Measurements from ENCODE around the gene SDC3. TPM values are rescaled to one million over a fixed set of nuclear protein-coding genes. Genes with fewer than 3 reads are reported as not detected.
"Not testable (repeated sequence)": the region's sequence is repeated elsewhere in the genome, so short reads cannot be mapped to it uniquely, and the experiment has no call there.

Gene SDC3
- total RNA-seq, 1 experiment from 2014 or later = 12.3 TPM

DNA sequence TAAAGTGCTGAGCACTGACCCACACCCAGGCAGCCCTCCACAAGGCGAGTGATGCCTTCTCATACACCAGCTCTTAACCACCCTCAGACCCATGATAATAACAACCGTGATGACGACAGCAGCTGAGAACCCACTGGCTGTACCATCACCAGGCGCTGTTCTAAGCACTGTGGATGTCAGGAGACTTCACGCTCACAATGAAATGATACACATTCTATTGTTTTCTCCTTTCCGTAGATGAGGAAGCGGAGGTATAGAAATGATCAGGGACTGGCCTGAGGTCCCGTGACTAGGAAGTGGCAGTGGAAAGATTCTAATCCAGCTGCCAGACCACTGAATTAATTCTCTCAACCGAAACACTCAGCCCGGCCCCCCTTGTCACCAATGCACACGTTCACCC, 32.6 kb downstream of the SDC3 start:
- 0 out of 2 replicates have a peak, but pooled peaks cover 3% of the 10 kb centered on the region for H3K36me3 ChIP-seq
- H3K27me3 ChIP-seq = no peaks in the 10 kb centered on the region
- no peak for DNase-seq
- no peak overlapping the region for H3K4me3 ChIP-seq
- H3K9me3 ChIP-seq = no peaks in the 10 kb centered on the region

DNA sequence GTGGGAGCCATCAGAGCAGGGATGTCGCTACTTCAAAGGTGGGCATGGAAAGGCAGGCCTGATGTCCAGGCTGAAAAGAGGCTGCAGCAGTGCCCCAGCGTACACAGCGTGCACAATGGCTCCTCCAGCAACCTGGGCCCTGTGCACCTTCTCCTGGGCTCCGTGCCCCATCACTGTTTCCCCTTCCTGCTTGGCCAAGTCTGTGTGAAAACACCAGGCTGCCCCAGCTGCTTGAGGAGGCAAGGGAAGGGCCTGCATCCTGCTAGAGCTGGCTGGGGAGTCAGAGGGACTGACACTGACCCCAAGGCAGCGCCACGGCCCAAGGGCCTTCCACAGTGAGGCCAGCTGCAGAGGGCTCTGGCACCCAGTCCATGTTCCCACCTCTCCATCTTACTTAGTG, 33.4 kb downstream of the SDC3 start:
- 0 out of 2 replicates have a peak, but pooled peaks cover 3% of the 10 kb centered on the region for H3K36me3 ChIP-seq
- no peaks in the 10 kb centered on the region for H3K9me3 ChIP-seq
- DNase-seq = no peak
- H3K27me3 ChIP-seq = no peaks in the 10 kb centered on the region
- H3K4me3 ChIP-seq = no peak overlapping the region

DNA sequence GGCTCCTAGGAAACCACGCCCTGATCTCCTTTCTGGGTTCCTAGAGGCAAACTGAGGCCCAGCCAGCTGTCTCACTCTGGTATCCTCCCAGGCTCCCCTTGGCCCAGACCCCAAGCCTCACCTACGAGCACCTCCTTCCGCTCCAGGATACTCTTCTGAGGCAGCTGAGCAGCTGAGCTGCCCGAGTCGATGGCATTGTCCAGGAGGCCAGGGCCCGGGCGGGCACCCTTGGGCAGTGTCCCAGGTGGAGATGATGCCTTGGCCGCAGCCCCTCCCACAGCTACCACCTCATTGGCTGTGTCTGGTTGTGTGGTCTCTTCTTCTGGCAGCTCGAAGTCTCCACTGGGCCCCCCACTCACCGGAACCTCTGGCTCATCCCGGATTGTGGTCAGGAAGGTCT, 34.4 kb downstream of the SDC3 start:
- Histone ChIP-seq H3K27me3 (no peaks in the 10 kb centered on the region), H3K36me3 (0 out of 2 replicates have a peak, but pooled peaks cover 3% of the 10 kb centered on the region), H3K9me3 (no peaks in the 10 kb centered on the region), H3K4me3 (no peak overlapping the region)
- no peak for DNase-seq

DNA sequence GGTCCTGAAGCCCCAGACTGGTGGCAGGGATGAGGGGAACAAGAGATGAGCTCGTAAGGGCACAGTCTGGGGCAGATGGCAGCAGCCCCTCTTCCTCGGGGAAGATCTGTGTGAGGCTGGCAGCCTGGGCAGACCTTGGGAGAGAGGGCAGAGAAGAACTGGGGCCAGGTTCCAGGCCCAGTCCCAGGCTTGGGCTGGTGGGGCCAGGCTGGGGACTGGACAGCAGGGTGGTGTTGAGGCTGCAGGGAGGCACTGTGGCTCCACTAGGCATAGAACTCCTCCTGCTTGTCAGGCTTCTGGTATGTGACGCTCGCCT, 35.7 kb downstream of the SDC3 start:
- Histone ChIP-seq H3K27me3 (no peaks in the 10 kb centered on the region), H3K4me3 (no peak overlapping the region), H3K36me3 (0 out of 2 replicates have a peak, but pooled peaks cover 3% of the 10 kb centered on the region), H3K9me3 (no peaks in the 10 kb centered on the region)
- DNase-seq = no peak

DNA sequence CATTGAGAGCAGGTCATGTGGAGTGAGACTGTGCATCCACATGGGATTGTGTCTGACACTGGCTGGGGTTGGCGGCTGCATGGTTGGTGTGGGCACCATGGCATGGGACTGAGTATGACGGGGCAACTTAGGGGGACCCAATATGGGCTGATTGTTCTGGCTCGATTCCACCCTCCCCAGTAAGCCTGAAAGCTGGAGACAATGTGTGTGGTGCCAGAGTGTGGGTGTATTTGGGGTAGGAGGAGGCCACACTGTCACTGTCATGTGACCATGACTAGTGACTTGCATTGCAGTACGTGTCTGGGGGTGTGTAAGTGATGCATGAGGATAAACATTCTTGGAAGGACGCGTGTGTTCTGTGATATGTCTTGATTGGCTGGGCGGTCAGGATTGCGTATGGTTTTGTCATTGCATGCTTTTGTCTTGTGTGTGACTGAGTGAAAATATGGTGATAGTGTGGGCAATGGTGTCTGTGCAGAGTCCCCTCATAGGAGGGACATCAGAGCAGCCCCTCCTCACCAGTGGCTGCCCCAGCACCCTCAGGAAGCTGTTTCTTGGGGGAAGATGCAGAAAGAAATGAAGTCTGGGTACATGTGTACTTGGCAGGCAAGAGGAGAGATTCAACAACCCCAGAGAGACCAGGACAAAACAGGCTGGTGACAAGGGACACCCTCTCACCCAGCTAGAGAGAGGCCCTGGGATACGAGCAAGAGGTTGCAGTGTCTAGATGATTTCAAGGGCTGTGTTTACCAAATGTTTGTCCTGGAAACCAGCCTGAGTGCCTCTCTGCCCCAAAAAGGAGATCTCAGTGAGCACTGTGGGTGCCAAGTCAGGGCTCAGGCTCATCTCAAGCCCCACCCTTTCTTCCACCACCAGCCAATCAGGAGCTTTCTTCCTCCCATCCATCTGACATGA, 36.3 kb downstream of the SDC3 start:
- Histone ChIP-seq H3K9me3 (no peaks in the 10 kb centered on the region), H3K36me3 (0 out of 2 replicates have a peak, but pooled peaks cover 3% of the 10 kb centered on the region), H3K27me3 (no peaks in the 10 kb centered on the region), H3K4me3 (no peak overlapping the region)
- DNase-seq = peak; percentile 50

DNA sequence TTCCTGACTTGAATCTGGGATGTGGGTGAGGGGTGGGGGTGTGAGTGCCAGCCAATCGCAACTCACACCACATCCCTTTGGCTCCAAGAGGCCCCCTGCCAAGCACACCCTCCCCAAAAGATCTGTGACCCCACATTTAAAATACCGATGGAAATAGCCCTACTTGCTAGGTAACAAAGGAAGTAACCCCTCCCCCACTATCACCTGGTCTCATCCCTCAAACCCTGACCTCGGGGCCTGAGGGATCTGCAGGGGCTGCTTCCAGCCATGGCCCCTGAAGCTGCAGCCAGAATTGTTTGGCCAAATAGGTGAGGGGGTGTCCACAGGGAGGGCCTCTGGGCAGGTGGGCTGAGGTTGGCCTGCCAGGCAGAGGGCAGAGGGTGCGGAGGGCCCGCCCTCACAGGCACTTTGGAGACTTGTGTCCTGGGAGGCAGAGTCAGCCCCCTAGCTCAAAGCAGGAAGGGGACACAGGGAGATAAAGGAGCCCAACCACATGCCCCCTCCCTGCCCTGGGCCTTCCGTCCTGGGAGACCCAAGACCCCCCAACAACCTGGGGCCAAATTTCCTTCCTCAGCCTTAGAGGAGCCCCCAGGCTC, 37.2 kb downstream of the SDC3 start:
- Histone ChIP-seq H3K4me3 (no peak overlapping the region), H3K27me3 (no peaks in the 10 kb centered on the region), H3K36me3 (0 out of 2 replicates have a peak, but pooled peaks cover 3% of the 10 kb centered on the region), H3K9me3 (no peaks in the 10 kb centered on the region)
- no peak for DNase-seq

DNA sequence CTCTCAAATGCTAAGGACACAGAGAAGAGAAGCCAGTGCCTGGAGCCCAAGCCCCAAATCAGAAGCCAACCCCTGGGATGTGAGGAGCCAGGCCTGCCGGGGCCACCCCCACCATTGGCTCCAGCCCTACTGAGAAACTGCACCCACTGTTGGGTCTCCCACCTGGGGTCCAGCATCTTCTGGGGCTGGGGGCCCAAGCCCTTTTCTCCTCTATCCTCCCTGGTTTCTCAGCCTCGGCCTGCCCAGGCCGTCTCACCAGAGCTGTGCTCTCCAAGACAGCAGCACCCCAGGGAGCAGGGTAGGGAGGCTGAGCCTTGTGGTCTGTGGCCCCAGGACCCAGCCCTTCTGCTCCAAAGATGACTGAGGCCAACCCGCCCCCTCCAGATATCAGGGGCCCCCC, 37.9 kb downstream of the SDC3 start:
- DNase-seq = no peak
- Histone ChIP-seq H3K36me3 (0 out of 2 replicates have a peak, but pooled peaks cover 3% of the 10 kb centered on the region), H3K4me3 (no peak overlapping the region), H3K9me3 (no peaks in the 10 kb centered on the region), H3K27me3 (no peaks in the 10 kb centered on the region)

DNA sequence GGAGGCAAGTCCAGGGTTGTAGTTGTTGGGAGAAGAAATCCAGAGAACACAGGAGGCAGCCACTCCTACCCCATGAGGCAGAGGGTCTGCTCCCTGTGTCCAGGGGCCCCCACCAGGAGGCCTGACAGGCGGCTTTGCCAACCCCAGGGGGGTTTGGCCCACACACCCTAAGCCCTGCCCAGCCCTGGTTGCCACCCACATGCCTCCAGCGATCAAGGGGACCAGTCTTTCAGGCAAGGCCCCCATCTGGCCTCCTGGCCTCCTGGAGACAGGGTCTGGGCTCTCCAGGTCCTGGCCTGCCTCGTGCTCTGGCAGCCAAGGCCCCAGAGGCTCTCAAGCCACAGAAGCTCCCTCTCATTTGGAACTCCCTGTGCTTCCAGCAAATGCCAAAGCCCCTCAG, 38.5 kb downstream of the SDC3 start:
- no peaks in the 10 kb centered on the region for H3K9me3 ChIP-seq
- no peaks in the 10 kb centered on the region for H3K27me3 ChIP-seq
- H3K4me3 ChIP-seq = no peak overlapping the region
- no peak for DNase-seq
- 0 out of 2 replicates have a peak, but pooled peaks cover 3% of the 10 kb centered on the region for H3K36me3 ChIP-seq

DNA sequence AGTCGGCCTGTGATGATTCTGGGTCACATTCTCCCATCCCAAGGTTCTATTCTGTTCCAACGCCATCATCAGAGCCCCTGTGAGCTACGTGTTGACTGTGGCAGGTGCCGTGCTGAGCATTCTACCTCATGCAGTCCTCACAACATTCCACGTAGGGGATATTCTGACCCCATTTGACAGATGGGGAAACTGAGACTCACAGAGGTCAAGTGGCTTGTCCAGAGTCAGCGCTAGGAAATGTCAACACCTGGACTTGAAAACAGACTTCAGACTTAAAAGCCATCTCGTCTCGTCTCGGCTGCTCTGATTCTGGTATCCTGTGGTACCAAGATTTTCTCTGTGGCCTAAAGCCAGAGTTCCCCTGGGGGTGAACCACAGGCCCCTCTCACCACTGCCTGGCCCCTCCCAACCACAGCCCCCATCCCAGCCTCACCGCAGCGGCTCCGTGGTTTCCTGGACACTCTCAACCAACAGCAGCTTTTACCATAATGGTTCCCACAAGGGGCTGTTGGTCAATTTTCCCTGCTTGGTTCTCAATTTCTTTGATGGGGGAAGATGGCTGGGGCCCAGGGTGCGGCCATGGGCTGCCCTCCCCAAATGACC, 39.6 kb downstream of the SDC3 start:
- Histone ChIP-seq H3K9me3 (no peaks in the 10 kb centered on the region), H3K4me3 (no peak overlapping the region), H3K27me3 (no peaks in the 10 kb centered on the region), H3K36me3 (0 out of 2 replicates have a peak, but pooled peaks cover 3% of the 10 kb centered on the region)
- no peak for DNase-seq

DNA sequence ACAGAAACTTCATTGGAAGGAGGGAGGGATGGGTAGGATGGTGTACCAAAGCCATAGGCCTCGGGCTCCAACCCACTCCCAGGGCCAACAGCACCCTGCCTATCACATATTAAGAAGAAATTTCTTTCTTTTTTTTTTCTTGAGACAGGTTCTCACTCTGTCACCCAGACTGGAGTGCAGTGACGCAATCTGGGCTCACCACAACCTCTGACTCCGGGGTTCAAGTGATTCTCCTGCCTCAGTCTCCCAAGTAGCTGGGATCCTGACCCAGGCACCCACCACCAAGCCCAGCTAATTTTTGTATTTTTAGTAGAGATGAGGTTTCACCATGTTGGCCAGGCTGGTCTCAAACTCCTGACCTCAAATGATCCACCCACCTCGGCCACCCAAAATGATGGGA, 40.5 kb downstream of the SDC3 start:
- H3K9me3 ChIP-seq = not testable (repeated sequence)

DNA sequence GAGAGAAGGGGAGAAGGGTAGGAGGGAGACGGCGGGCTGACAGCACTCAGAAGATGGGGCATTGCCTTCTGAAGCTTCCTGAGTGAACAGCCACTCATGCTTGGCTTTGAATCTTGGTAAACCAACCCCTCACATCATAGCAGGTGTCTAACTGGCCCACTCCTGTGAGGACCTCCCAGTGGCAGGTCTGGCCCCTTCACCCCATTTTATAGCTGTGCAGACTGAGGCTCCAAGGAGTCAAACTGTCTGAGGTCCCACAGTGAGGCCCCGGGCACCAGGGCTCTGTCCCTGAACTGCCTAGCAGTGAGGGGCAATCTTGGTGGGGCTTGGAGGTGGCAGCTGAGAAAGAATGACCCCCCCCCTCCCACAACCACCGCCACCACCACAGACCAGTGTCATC, 41.0 kb downstream of the SDC3 start:
- Histone ChIP-seq H3K36me3 (0 out of 2 replicates have a peak, but pooled peaks cover 3% of the 10 kb centered on the region), H3K4me3 (no peak overlapping the region), H3K9me3 (no peaks in the 10 kb centered on the region), H3K27me3 (no peaks in the 10 kb centered on the region)
- DNase-seq = no peak

More for the DNA sequence above, 40.5 kb downstream of the SDC3 start:
- not testable (repeated sequence) for H3K36me3 ChIP-seq, H3K4me3 ChIP-seq, DNase-seq, H3K27me3 ChIP-seq

DNA sequence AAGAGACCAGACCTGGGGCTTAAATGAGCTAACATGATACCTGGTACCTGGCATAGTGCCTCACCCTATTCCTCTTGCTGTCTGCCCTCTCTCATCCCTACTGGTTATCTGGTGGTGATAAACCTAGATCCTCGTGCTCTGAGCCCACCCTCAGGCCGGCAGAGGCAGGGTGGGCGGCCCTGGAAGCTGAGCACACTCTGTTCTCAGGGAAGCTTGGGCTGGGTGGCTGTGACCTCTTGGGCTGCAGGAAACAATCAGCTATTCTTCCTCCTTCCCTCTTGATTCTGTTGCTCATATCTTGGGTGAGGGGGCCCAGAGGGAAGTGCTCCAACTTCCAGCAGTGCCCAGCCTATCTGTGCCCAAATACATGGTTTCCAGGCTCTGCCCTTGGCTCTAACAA, 42.0 kb downstream of the SDC3 start:
- Histone ChIP-seq H3K36me3 (no peaks in the 10 kb centered on the region), H3K9me3 (no peaks in the 10 kb centered on the region), H3K4me3 (no peak overlapping the region), H3K27me3 (no peaks in the 10 kb centered on the region)
- DNase-seq = no peak

DNA sequence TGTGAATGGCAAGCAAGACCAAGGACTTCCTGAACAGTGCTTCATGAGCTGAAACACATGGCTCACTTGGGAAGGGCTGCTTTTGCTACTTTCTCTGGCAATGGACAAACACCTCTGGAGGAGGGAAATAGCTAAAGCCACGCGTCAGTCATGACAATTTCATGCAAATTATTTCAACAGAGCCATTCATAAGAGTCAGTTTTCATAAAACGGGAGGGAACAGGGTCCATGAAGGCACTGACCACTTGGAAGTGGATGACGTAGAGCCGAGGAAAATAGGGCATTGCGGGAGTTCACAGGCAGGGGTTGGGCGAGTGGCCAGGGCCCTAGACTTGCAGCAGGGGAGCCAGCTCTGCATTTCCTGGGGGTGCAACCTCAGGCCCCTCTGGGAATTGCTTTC, 43.9 kb downstream of the SDC3 start:
- H3K27me3 ChIP-seq = no peaks in the 10 kb centered on the region
- no peaks in the 10 kb centered on the region for H3K36me3 ChIP-seq
- H3K9me3 ChIP-seq = no peaks in the 10 kb centered on the region
- no peak for DNase-seq
- H3K4me3 ChIP-seq = no peak overlapping the region

DNA sequence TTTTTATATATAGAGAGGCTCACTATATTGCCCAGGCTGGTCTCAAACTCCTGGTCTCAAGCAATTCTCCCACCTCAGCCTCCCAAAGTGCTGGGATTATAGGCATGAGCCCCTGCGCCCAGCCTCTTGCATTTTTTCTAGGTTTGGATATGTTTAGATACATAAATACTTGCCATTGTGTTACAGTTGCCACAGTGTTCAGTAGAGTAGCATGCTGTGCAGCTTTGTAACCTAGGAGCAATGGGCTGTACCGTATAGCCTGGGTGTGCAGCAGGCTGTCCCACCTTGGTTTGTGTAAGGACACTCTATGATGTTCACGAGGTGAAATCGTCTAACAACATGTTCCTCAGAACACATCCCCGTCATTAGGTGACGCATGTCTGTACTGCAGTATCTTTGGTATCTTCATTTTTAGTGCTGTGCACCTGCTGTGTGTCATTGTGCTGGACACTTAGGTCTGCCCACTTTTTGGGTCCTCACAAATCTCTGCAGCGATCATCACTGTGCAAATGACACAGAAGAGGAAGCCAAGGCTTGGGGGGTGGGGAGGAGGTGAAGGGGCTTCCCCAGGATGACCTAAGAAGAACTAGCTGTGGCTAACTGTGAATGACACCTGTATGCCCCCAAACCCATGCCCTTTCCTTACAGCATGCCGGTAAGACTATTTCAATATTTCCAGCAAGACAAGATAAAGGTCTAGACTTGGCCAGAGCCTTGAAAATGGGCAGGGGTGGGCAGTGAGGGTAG, 44.5 kb downstream of the SDC3 start:
- Histone ChIP-seq H3K36me3 (no peaks in the 10 kb centered on the region), H3K9me3 (no peaks in the 10 kb centered on the region), H3K27me3 (no peaks in the 10 kb centered on the region), H3K4me3 (no peak overlapping the region)
- DNase-seq = no peak

DNA sequence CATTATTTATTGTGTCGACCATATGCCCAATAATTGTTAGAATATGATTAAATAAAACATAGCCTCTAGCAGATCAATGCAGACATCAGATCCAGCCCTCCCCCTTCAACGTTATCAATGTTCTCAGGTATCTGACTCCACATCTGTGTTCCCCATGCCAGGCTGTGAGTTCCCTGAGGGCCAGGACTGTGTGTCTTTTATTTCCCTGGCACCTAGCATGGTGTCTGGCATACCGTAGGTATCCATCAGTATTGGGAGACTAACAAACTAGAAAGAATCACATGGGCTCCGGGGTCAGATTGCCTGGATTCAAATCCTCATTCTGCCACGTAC, 48.3 kb downstream of the SDC3 start:
- Histone ChIP-seq H3K36me3 (no peaks in the 10 kb centered on the region), H3K27me3 (0 out of 2 replicates have a peak, but pooled peaks cover 2% of the 10 kb centered on the region), H3K9me3 (no peaks in the 10 kb centered on the region), H3K4me3 (no peak overlapping the region)
- no peak for DNase-seq

DNA sequence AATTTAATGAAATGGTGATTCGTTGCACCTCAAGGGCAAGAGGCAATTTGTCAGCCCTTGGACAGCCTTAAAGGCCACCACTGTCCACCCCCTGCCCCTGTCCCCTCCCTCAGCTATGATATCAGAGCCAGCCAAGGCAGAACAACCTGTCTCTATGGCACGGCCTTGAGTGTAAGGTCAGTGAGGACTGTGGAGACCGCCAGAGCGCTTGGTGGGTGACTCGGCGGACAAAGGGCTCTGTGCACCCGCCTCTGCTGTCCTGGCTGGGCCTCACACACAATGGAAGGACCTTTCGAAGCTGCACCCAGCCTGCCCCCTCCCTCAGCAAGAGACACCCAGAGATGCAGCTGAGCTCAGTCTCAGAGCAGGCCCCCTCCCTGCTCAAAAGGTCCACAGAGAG, 50.6 kb downstream of the SDC3 start:
- DNase-seq = no peak
- H3K36me3 ChIP-seq = no peaks in the 10 kb centered on the region

DNA sequence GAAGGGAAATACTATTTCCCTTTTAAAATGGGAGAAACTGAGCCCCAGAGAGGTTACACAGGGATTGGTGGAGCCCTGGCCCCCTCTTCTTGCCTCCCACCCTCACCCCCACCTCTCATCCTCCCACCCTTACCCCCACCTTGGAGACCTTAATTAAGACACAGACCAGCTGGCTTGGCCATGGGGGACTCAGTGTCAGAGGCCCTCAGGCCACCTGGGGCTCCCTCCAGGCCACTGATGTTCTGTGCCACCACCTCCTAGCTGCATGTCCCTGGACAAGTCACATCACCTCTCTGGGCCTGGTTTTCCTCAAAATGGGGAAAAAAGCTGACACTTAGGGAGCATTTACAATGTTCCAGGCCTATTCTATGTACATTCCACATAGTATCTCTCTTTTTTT, 51.5 kb downstream of the SDC3 start:
- H3K9me3 ChIP-seq = no peaks in the 10 kb centered on the region
- no peak for DNase-seq
- H3K36me3 ChIP-seq = no peaks in the 10 kb centered on the region
- H3K4me3 ChIP-seq = no peak overlapping the region
- H3K27me3 ChIP-seq = 0 out of 2 replicates have a peak, but pooled peaks cover 2% of the 10 kb centered on the region

More for the DNA sequence above, 50.6 kb downstream of the SDC3 start:
- H3K4me3 ChIP-seq = no peak overlapping the region
- H3K27me3 ChIP-seq = 0 out of 2 replicates have a peak, but pooled peaks cover 2% of the 10 kb centered on the region
- H3K9me3 ChIP-seq = no peaks in the 10 kb centered on the region

All from MG63 (cell line).